GM23248 (cell line): ENCODE measurements around the gene MYRF.

Source experiments
- EZH2 ChIP-seq: fragments of 200-600 bp; sonication (generic); IDR thresholded peaks from 2 replicates; pipeline ENCODE4 v1.6.1; 2018; ENCODE audit warnings: antibody characterized with exemption, mild to moderate bottlenecking; ENCODE audit not compliant: insufficient read depth, poor library complexity, severe bottlenecking
- EZH2phosphoT487 ChIP-seq: fragments of 200-600 bp; sonication (generic); IDR thresholded peaks from 2 replicates; pipeline ENCODE4 v1.6.1; 2018; ENCODE audit warnings: antibody characterized with exemption, moderate library complexity, mild to moderate bottlenecking, low read depth; ENCODE audit not compliant: insufficient read depth

DNA sequence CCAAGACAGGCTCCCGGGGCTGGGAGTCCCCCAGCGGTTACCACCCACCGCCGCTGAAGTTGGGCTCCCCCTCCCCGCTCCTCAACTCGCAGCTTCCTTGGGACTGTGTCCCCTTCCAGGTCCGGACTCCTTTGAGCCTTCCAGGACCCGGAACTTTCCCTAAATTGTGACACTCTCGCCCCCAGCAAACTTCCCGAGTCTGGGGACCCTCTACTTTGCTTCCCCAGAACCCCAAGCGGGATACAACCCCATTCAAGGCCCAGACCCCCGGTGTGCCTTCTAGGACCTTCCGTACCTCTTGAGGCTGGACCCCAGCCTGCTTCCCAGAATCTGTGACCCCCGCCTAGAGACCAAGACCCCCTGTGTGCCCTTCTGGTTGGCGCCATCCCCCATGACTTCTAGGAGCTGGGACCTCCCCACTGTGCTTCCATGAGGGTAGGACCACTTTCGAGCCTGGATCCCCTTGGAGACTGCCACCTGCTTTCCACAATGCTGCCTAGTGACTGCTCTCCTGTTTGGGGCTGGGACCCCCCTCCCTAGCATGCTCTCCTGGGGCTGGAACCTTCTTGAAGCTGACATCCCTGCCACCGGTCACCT is 587 bp downstream of the MYRF start:
- TF ChIP-seq EZH2phosphoT487 (no peak), EZH2 (no peak)
